Suprapubic skin (tissue), 4 donors: ENCODE results near the gene UBAP1L.

ENCODE experiments used
- CTCF ChIP-seq, 2 donors: fragments of 200-600 bp in 1 of 2; fragments of 450-650 bp in 1 of 2; sonication (generic) in 1 of 2; IDR thresholded peaks; one replicate each; pipeline ENCODE4 v1.5.1; 2016 to 2019; ENCODE audit warnings: antibody characterized with exemption in 2 of 2, mild to moderate bottlenecking in 1 of 2, moderate library complexity in 1 of 2
- POLR2A ChIP-seq, 2 donors: fragments of 450-650 bp; IDR thresholded peaks; one replicate each; pipeline ENCODE4 v1.6.1; 2017; ENCODE audit warnings: antibody characterized with exemption in 2 of 2, mild to moderate bottlenecking in 2 of 2, moderate library complexity in 2 of 2
- POLR2AphosphoS5 ChIP-seq, 3 donors: sonication (generic); formaldehyde crosslinking; IDR thresholded peaks; one replicate each; pipeline ENCODE4 v1.6.1; 2017; ENCODE audit warnings: antibody characterized with exemption in 3 of 3

GRCh38 chr15:65091946-65092770 is 22.8 kb downstream of the UBAP1L start:
- TF ChIP-seq POLR2A (IDR thresholded peaks at IDR 0.05) = no peak
- TF ChIP-seq CTCF (IDR thresholded peaks at IDR 0.05) = no peak
- TF ChIP-seq POLR2AphosphoS5 (IDR thresholded peaks at IDR 0.05) = no peak
